Mesendoderm (in vitro differentiated cells): ENCODE data around the gene SGCE. TPM values are rescaled to one million over a fixed set of nuclear protein-coding genes. Genes with fewer than 3 reads are reported as not detected.
"Not testable (repeated sequence)": the region's sequence is repeated elsewhere in the genome, so short reads cannot be mapped to it uniquely, and the experiment has no call there.

Experiments
- DNase-seq: peaks from one replicate; pipeline ENCODE4 v3.0.0; 2013
- H2AK5ac ChIP-seq: 2 replicates; pipeline ENCODE4 v1.6.1; 2013; ENCODE audit warnings: low read length, inconsistent platforms
- H2BK120ac ChIP-seq: 2 replicates; pipeline ENCODE4 v1.6.1; 2013; ENCODE audit warnings: low read depth, mild to moderate bottlenecking, low read length, moderate library complexity, mixed read lengths
- H2BK15ac ChIP-seq: replicated peaks from 2 replicates; pipeline ENCODE4 v1.6.1; 2013; ENCODE audit warnings: low read depth, mild to moderate bottlenecking, moderate library complexity
- H2BK5ac ChIP-seq: 2 replicates; pipeline ENCODE4 v1.6.1; 2013; ENCODE audit warnings: low read length, inconsistent platforms
- H3K18ac ChIP-seq: 2 replicates; pipeline ENCODE4 v1.6.1; 2013; ENCODE audit warnings: mild to moderate bottlenecking, low read length, mixed read lengths
- H3K23ac ChIP-seq: one replicate; pipeline ENCODE4 v1.6.1; 2013; ENCODE audit warnings: low read length
- H3K27ac ChIP-seq: 2 replicates; pipeline ENCODE4 v1.5.1; 2013; ENCODE audit warnings: low read depth, mild to moderate bottlenecking, inconsistent platforms, low read length, moderate library complexity
- H3K27me3 ChIP-seq: 2 replicates; pipeline ENCODE4 v1.6.1; 2013; ENCODE audit warnings: low read length, control low read depth, mild to moderate bottlenecking, inconsistent platforms; ENCODE audit not compliant: insufficient read depth, poor library complexity
- H3K36me3 ChIP-seq: 2 replicates; pipeline ENCODE4 v1.6.1; 2013; ENCODE audit warnings: low read length, inconsistent platforms; ENCODE audit not compliant: control insufficient read depth, insufficient read depth
- H3K4ac ChIP-seq: one replicate; pipeline ENCODE4 v1.6.1; 2013; ENCODE audit warnings: low read depth, mild to moderate bottlenecking, low read length, moderate library complexity
- H3K4me1 ChIP-seq: 2 replicates; pipeline ENCODE4 v1.6.1; 2013; ENCODE audit warnings: low read depth, low read length, inconsistent platforms; ENCODE audit not compliant: control insufficient read depth
- H3K4me2 ChIP-seq: 2 replicates; pipeline ENCODE4 v1.6.1; 2013; ENCODE audit warnings: low read length
- H3K4me3 ChIP-seq: 2 replicates; pipeline ENCODE4 v1.5.1; 2013; ENCODE audit warnings: mild to moderate bottlenecking, low read length
- H3K56ac ChIP-seq: one replicate; pipeline ENCODE4 v1.6.1; 2013; ENCODE audit warnings: low read length
- H3K79me1 ChIP-seq: 2 replicates; pipeline ENCODE4 v1.6.1; 2013; ENCODE audit warnings: low read length, inconsistent platforms
- H3K79me2 ChIP-seq: 2 replicates; pipeline ENCODE4 v1.6.1; 2013; ENCODE audit warnings: mild to moderate bottlenecking, low read length; ENCODE audit not compliant: control insufficient read depth, insufficient read depth
- H3K9ac ChIP-seq: 2 replicates; pipeline ENCODE4 v1.6.1; 2013; ENCODE audit warnings: low read length, inconsistent platforms
- H4K5ac ChIP-seq: one replicate; pipeline ENCODE4 v1.6.1; 2013; ENCODE audit warnings: low read length
- H4K8ac ChIP-seq: one replicate; pipeline ENCODE4 v1.6.1; 2013; ENCODE audit warnings: low read depth, mild to moderate bottlenecking, control low read depth, low read length, moderate library complexity
- WGBS: extraction: QIAGEN DNeasy Blood & Tissue Kit; methylation state at CpG from one replicate; pipeline ENCODE4 v1.1.7; 2013; ENCODE audit warnings: low lambda C conversion rate, missing lambda C conversion rate; ENCODE audit not compliant: insufficient coverage; ENCODE audit errors: extremely low coverage; 5-methylcytosine and 5-hydroxymethylcytosine counted together
- polyA plus RNA-seq, 2 experiments: library from polyadenylated mRNA; stranded (reverse); fragments of 200-250 nt; gene quantifications; one replicate each; pipeline ENCODE4 v1.2.3, GENCODE V29; 2013

SGCE gene
- polyA plus RNA-seq (2013, experiment 1 of 2), result 19.7 TPM
- polyA plus RNA-seq (2013, experiment 2 of 2), result 20.6 TPM

- Histone ChIP-seq H2BK120ac (no peak within 1 kb of the TSS), H3K4me3 (peak within 1 kb of the TSS; percentile 85), H2BK5ac (no peak within 1 kb of the TSS), H3K4me2 (peak within 1 kb of the TSS; percentile 91), H3K4ac (no peak within 1 kb of the TSS), H2BK15ac (no peak within 1 kb of the TSS), H3K27ac (peak within 1 kb of the TSS; percentile 36), H3K18ac (peak within 1 kb of the TSS; percentile 25), H3K79me2 (peaks cover 8% of the 10 kb centered on the region), H3K79me1 (peaks cover 3% of the 10 kb centered on the region), H4K5ac (no peak within 1 kb of the TSS), H2AK5ac (no peak within 1 kb of the TSS), H3K56ac (peak within 1 kb of the TSS; percentile 99), H3K9ac (peak within 1 kb of the TSS; percentile 91), H3K4me1 (no peaks in the 10 kb centered on the region), H3K27me3 (no peaks in the 10 kb centered on the region), H3K36me3 (no peaks in the 10 kb centered on the region), H3K23ac (peak within 1 kb of the TSS; percentile 30), H4K8ac (no peak within 1 kb of the TSS)
- peak; percentile 90 for DNase-seq
- WGBS, result no CpG with 5 or more reads among the region's 63 CpGs
These were observed at the start of gene SGCE for GRCh38 chr7:94655848-94656657. TSS of gene SGCE (minus strand) at chr7:94656133. CDS start at chr7:94656098, 35 bp downstream.

- not testable (repeated sequence) for H3K56ac ChIP-seq, H3K4me1 ChIP-seq, H2BK15ac ChIP-seq, H3K79me2 ChIP-seq, H2BK5ac ChIP-seq, H4K8ac ChIP-seq, DNase-seq, H3K18ac ChIP-seq, H3K27ac ChIP-seq, H3K4ac ChIP-seq, H2BK120ac ChIP-seq, H3K79me1 ChIP-seq, H3K4me3 ChIP-seq, H3K9ac ChIP-seq, H3K27me3 ChIP-seq, H4K5ac ChIP-seq, H3K23ac ChIP-seq, H2AK5ac ChIP-seq, H3K36me3 ChIP-seq, H3K4me2 ChIP-seq
- WGBS, result no CpG with 5 or more reads among the region's 39 CpGs
These were observed 49.5 kb upstream of the SGCE start for GRCh38 chr7:94705155-94706021.

- H2BK120ac ChIP-seq, result no peak overlapping the region
These were observed 45.6 kb upstream of the SGCE start for GRCh38 chr7:94701555-94701973.

GRCh38 chr7:94700926-94701554 lies 45.1 kb upstream of the SGCE start:
- no peak overlapping the region for H3K4me3 ChIP-seq
- H3K27me3 ChIP-seq, result no peaks in the 10 kb centered on the region
- H2BK5ac ChIP-seq, result no peak overlapping the region
- DNase-seq, result no peak
- H3K36me3 ChIP-seq, result no peaks in the 10 kb centered on the region
- H3K4me1 ChIP-seq, result no peaks in the 10 kb centered on the region
- no peak overlapping the region for H3K23ac ChIP-seq
- H3K4ac ChIP-seq, result no peak overlapping the region
- no peak overlapping the region for H3K9ac ChIP-seq
- no peak overlapping the region for H4K5ac ChIP-seq
- no peak overlapping the region for H3K27ac ChIP-seq
- no peaks in the 10 kb centered on the region for H3K79me1 ChIP-seq
- H3K79me2 ChIP-seq, result no peaks in the 10 kb centered on the region
- no peak overlapping the region for H3K56ac ChIP-seq
- H3K4me2 ChIP-seq, result no peak overlapping the region
- H4K8ac ChIP-seq, result peak overlapping the region; percentile 56
- H3K18ac ChIP-seq, result no peak overlapping the region
- no peak overlapping the region for H2AK5ac ChIP-seq
- H2BK15ac ChIP-seq, result no peak overlapping the region
- H2BK120ac ChIP-seq, result no peak overlapping the region

More at GRCh38 chr7:94701555-94701973, 45.6 kb upstream of the SGCE start:
- H3K36me3 ChIP-seq, result no peaks in the 10 kb centered on the region
- no peak overlapping the region for H3K18ac ChIP-seq
- H3K56ac ChIP-seq, result no peak overlapping the region
- no peak overlapping the region for H2AK5ac ChIP-seq
- no peak overlapping the region for H3K4ac ChIP-seq
- H3K27me3 ChIP-seq, result no peaks in the 10 kb centered on the region
- WGBS, result no CpG with 5 or more reads among the region's 1 CpG
- no peak overlapping the region for H3K27ac ChIP-seq
- H3K23ac ChIP-seq, result no peak overlapping the region
- H3K79me2 ChIP-seq, result no peaks in the 10 kb centered on the region
- no peaks in the 10 kb centered on the region for H3K79me1 ChIP-seq
- no peaks in the 10 kb centered on the region for H3K4me1 ChIP-seq
- H3K9ac ChIP-seq, result no peak overlapping the region
- peak; percentile 78 for DNase-seq
- H3K4me3 ChIP-seq, result no peak overlapping the region
- H2BK15ac ChIP-seq, result no peak overlapping the region
- H2BK5ac ChIP-seq, result no peak overlapping the region
- H4K8ac ChIP-seq, result no peak overlapping the region
- H3K4me2 ChIP-seq, result no peak overlapping the region
- H4K5ac ChIP-seq, result no peak overlapping the region

GRCh38 chr7:94698275-94698674 lies 42.3 kb upstream of the SGCE start:
- peak; percentile 68 for DNase-seq

More at GRCh38 chr7:94698275-94698674, 42.3 kb upstream of the SGCE start:
- no peaks in the 10 kb centered on the region for H3K36me3 ChIP-seq
- no peak overlapping the region for H2BK5ac ChIP-seq
- H3K23ac ChIP-seq, result no peak overlapping the region
- H3K79me1 ChIP-seq, result no peaks in the 10 kb centered on the region
- no peak overlapping the region for H3K4ac ChIP-seq
- no peak overlapping the region for H3K4me2 ChIP-seq
- no peak overlapping the region for H2AK5ac ChIP-seq
- no peak overlapping the region for H3K4me3 ChIP-seq
- no peak overlapping the region for H3K56ac ChIP-seq
- H3K4me1 ChIP-seq, result no peaks in the 10 kb centered on the region
- H3K79me2 ChIP-seq, result no peaks in the 10 kb centered on the region
- no peak overlapping the region for H2BK15ac ChIP-seq
- H3K9ac ChIP-seq, result no peak overlapping the region
- H3K27ac ChIP-seq, result no peak overlapping the region
- H4K5ac ChIP-seq, result no peak overlapping the region
- H3K27me3 ChIP-seq, result no peaks in the 10 kb centered on the region
- no peak overlapping the region for H2BK120ac ChIP-seq
- H4K8ac ChIP-seq, result no peak overlapping the region
- H3K18ac ChIP-seq, result no peak overlapping the region
- no CpG with 5 or more reads among the region's 2 CpGs for WGBS
